KMS-11 (cell line): ENCODE data around the gene LRCOL1.

Source experiments
- H2AFZ ChIP-seq: fragments of 200-600 bp; sonication (generic); 2 replicates; pipeline ENCODE4 v1.6.1; 2016; ENCODE audit warnings: antibody characterized with exemption, mixed run types, low read depth
- H3K27ac ChIP-seq: fragments of 200-600 bp; sonication (generic); 2 replicates; pipeline ENCODE4 v1.6.1; 2016; ENCODE audit warnings: mild to moderate bottlenecking, mixed run types
- H3K27me3 ChIP-seq: fragments of 200-600 bp; sonication (generic); 2 replicates; pipeline ENCODE4 v1.6.1; 2017; ENCODE audit warnings: mild to moderate bottlenecking, low read depth, mixed run types, moderate library complexity; ENCODE audit not compliant: insufficient read depth
- H3K36me3 ChIP-seq: fragments of 200-600 bp; sonication (generic); 2 replicates; pipeline ENCODE4 v1.6.1; 2017; ENCODE audit warnings: mild to moderate bottlenecking, mixed run types; ENCODE audit not compliant: insufficient read depth
- H3K4me1 ChIP-seq: fragments of 200-600 bp; sonication (generic); 2 replicates; pipeline ENCODE4 v1.6.1; 2016; ENCODE audit warnings: mild to moderate bottlenecking, low read depth, mixed run types; ENCODE audit not compliant: poor library complexity, severe bottlenecking
- H3K4me2 ChIP-seq: fragments of 200-600 bp; sonication (generic); 2 replicates; pipeline ENCODE4 v1.7.0; 2016; ENCODE audit warnings: mild to moderate bottlenecking, mixed run types
- H3K4me3 ChIP-seq: fragments of 200-600 bp; sonication (generic); IDR thresholded peaks from 2 replicates; pipeline ENCODE4 v1.6.1; 2017; ENCODE audit warnings: low read depth, low read length, mixed read lengths; ENCODE audit not compliant: insufficient read depth
- H3K79me2 ChIP-seq: fragments of 200-600 bp; sonication (generic); 2 replicates; pipeline ENCODE4 v1.6.1; 2016; ENCODE audit warnings: low read depth, mixed run types; ENCODE audit not compliant: insufficient read depth
- H3K9ac ChIP-seq: fragments of 200-600 bp; sonication (generic); 2 replicates; pipeline ENCODE4 v1.6.1; 2016; ENCODE audit warnings: mild to moderate bottlenecking, mixed run types
- H4K20me1 ChIP-seq: fragments of 200-600 bp; sonication (generic); 2 replicates; pipeline ENCODE4 v1.6.1; 2016; ENCODE audit warnings: mild to moderate bottlenecking, mixed run types; ENCODE audit not compliant: insufficient read depth
- TF ChIP-seq, protein P1 (sequence below): fragments of 200-600 bp; sonication (generic); conservative IDR thresholded peaks from 2 replicates; pipeline ENCODE4 v1.6.1; 2017; ENCODE audit warnings: low read depth, mild to moderate bottlenecking, antibody characterized with exemption, low read length, moderate library complexity, mixed read lengths

Gene LRCOL1

DNA sequence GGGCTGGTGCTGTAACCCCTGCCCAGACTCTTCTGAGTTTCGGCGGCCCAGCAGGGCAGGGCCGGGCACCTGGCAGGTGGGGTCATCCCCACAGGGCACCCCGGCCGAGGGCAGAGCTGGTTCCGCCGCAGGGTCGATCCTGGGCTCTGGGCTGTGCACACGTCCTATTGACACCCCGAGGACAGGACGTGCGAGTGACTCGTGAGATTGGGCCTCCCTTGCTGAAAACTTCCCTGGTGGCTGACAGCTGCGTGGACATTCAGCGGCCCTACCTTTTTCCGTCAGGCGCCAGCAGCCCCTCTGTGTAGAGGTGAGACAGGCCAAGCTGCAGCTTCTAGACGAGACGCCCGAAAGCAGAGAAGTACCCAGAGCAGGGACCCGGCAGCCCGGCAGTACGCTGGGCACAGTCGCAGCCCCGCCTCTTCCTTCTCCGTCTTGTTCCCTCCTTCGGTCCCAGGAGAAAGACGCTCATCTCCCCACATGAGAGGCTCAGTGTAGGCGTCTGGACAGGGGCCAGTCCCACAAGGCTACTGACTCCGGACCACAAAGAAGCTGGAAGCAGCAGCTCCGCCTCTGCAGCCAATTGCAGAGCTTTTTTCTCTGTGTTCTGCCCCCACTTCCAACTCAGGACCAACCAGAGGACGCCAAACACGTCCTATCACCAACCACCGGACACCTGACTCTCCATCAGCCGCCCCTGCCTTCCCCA, at the start of gene LRCOL1:
LRCOL1 (minus strand) TSS at position 532 of the 709 bp plus-strand sequence. CDS start 4,331 bp downstream, outside the sequence.
- no peaks in the 10 kb centered on the region for H3K4me1 ChIP-seq

DNA sequence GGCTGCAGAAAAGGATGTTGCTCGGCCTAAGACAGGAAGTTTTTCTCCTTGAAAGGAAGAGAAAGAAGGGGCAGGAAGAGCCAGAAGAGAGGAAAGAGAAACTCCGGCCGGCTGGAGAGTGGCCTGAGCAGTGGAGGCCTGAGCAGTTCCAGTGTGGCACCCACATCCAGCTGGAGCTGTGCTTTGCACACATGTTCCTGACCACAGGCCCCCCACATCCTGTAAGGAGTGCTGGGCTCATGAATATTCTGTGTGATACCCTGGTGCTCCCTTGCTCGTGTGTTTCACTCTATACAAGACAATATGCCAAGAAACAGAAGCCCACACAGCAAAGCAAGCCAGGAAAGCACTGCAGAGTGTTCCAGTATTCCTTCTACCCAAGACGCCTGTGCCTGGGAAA, 49.7 kb upstream of the LRCOL1 start:
- Histone ChIP-seq H3K4me3 (no peak overlapping the region), H3K79me2 (no peaks in the 10 kb centered on the region), H3K27ac (no peak overlapping the region), H3K36me3 (no peaks in the 10 kb centered on the region), H4K20me1 (no peaks in the 10 kb centered on the region), H3K9ac (no peak overlapping the region), H2AFZ (no peak overlapping the region), H3K4me1 (no peaks in the 10 kb centered on the region), H3K27me3 (no peaks in the 10 kb centered on the region), H3K4me2 (no peak overlapping the region)
- TF ChIP-seq, protein P1, sequence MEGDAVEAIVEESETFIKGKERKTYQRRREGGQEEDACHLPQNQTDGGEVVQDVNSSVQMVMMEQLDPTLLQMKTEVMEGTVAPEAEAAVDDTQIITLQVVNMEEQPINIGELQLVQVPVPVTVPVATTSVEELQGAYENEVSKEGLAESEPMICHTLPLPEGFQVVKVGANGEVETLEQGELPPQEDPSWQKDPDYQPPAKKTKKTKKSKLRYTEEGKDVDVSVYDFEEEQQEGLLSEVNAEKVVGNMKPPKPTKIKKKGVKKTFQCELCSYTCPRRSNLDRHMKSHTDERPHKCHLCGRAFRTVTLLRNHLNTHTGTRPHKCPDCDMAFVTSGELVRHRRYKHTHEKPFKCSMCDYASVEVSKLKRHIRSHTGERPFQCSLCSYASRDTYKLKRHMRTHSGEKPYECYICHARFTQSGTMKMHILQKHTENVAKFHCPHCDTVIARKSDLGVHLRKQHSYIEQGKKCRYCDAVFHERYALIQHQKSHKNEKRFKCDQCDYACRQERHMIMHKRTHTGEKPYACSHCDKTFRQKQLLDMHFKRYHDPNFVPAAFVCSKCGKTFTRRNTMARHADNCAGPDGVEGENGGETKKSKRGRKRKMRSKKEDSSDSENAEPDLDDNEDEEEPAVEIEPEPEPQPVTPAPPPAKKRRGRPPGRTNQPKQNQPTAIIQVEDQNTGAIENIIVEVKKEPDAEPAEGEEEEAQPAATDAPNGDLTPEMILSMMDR: no peak

More for the DNA sequence above, at the start of gene LRCOL1:
- H3K27me3 ChIP-seq: peaks cover 10% of the 10 kb centered on the region; the same call in 1 of the 2 replicates
- H3K27ac ChIP-seq: no peak within 1 kb of the TSS
- TF ChIP-seq, protein P1: no peak
- H4K20me1 ChIP-seq: no peaks in the 10 kb centered on the region
- H2AFZ ChIP-seq: no peak within 1 kb of the TSS
- no peak within 1 kb of the TSS for H3K4me2 ChIP-seq
- H3K36me3 ChIP-seq: no peaks in the 10 kb centered on the region
- H3K79me2 ChIP-seq: no peaks in the 10 kb centered on the region
- no peak within 1 kb of the TSS for H3K9ac ChIP-seq
- no peak within 1 kb of the TSS for H3K4me3 ChIP-seq

DNA sequence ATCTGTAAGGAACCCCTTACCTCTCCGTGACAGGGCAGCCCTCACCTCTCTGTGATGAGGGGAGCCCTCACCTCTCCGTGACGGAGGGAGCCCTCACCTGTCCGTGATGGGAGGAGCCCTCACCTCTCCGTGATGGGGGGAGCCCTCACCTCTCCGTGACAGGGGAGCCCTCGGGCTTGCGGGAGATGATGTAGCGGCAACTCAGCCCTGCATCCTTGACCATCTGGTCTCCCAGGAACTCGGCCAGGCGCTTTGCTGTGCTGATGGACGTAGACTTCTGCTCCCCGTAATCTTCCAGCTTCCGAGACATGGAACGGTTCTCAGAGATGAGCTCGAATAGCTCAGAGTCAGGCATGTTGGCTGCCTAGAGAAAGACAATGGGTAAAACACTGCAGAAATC, 48.8 kb upstream of the LRCOL1 start:
- H3K4me1 ChIP-seq: no peaks in the 10 kb centered on the region
- H3K9ac ChIP-seq: no peak overlapping the region
- H3K36me3 ChIP-seq: no peaks in the 10 kb centered on the region
- H3K27ac ChIP-seq: no peak overlapping the region
- H2AFZ ChIP-seq: no peak overlapping the region
- TF ChIP-seq, protein P1: no peak
- H3K27me3 ChIP-seq: no peaks in the 10 kb centered on the region
- H3K79me2 ChIP-seq: no peaks in the 10 kb centered on the region
- H4K20me1 ChIP-seq: no peaks in the 10 kb centered on the region
- no peak overlapping the region for H3K4me3 ChIP-seq
- no peak overlapping the region for H3K4me2 ChIP-seq

DNA sequence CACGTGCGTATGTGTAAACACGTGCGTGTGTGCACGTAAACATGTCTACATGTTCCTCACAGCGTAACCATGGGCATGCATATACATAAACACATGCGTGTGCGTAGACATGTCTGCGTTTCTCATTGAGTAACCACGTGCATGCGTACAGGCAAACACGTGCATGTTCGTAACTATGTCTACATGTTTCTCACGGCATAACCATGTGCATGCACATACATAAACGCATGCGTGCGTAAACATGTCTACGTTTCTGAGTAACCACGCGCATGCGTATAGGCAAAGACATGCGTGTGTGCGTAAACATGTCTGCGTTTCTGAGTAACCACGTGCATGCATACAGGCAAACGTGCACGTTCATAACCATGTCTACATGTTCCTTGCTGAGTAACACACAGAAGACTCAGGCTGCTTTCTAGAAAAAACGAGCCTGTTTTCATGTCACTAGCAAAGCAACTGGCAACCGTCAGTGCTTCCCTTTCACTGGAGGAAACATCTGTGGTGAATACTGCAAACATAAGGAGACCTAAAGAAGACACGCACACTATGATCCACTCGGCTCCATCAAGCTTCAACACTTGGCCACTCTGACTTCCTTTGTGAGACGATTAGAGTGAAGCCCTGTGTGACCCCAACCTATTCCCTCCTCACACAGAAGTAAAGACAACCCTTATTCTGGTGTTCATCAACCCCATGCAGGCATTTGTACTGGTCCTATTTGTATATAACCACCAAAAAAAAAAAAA, 47.9 kb upstream of the LRCOL1 start:
- H3K27me3 ChIP-seq: no peaks in the 10 kb centered on the region
- H2AFZ ChIP-seq: no peak overlapping the region
- no peaks in the 10 kb centered on the region for H3K79me2 ChIP-seq
- H3K27ac ChIP-seq: no peak overlapping the region
- H3K36me3 ChIP-seq: no peaks in the 10 kb centered on the region
- H4K20me1 ChIP-seq: no peaks in the 10 kb centered on the region
- TF ChIP-seq, protein P1: no peak
- no peak overlapping the region for H3K9ac ChIP-seq
- no peak overlapping the region for H3K4me3 ChIP-seq
- no peaks in the 10 kb centered on the region for H3K4me1 ChIP-seq
- no peak overlapping the region for H3K4me2 ChIP-seq
